GM21423 (cell line): ENCODE data around the gene DRAP1.

Experiments used
- ATAC-seq: cut with Tn5 transposase; IDR thresholded peaks from one replicate; pipeline ENCODE4 v1.9.1; 2021; ENCODE audit warnings: mild to moderate bottlenecking, moderate library complexity; ENCODE audit not compliant: unreplicated experiment

DRAP1 gene

GRCh38 chr11:65960824-65961266 lies 41.6 kb downstream of the DRAP1 start:
- no peak for ATAC-seq

- peak; percentile 81 for ATAC-seq
These were observed 42.3 kb downstream of the DRAP1 start, which contains the start of gene SART1 for GRCh38 chr11:65961267-65962140. SART1 (plus strand) TSS chr11:65961734; CDS start chr11:65961781, 47 bp downstream.

GRCh38 chr11:65962141-65962564 lies 42.9 kb downstream of the DRAP1 start:
- no peak for ATAC-seq

- ATAC-seq = no peak
These were observed 45.7 kb downstream of the DRAP1 start for GRCh38 chr11:65964906-65965305.

GRCh38 chr11:65965986-65966762 lies 46.9 kb downstream of the DRAP1 start:
- ATAC-seq = no peak

- no peak for ATAC-seq
These were observed 48.2 kb downstream of the DRAP1 start for GRCh38 chr11:65967329-65967934.

GRCh38 chr11:65968600-65969482 lies 49.6 kb downstream of the DRAP1 start:
- ATAC-seq = no peak
